ENCODE measurements around the gene KCNT2. TPM values are rescaled to one million over a fixed set of nuclear protein-coding genes. Genes with fewer than 3 reads are reported as not detected.

KCNT2 gene
- total RNA-seq, 1 experiment from 2014 or later: not detected

DNA sequence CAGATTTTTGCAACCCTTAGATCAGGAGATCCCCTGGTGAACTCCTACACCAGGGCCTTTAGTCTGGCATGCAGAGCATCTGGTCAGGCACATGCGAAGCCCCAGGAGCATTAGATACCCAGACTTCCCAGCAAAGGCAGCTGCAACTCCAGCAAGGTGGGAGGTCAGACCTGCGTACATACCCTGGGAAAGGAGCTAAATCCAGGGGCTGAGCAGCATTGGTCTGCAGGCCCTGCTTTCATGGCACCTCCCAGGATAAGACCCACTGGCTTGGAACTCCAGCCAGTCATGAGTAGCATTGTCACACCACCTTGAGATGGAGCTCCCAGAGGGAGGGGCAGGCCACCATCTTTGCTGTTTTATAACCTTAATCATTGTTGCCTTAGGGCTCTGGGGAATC is 92.3 kb downstream of the KCNT2 start:
- Histone ChIP-seq H2AFZ (ENCODE audit: low read depth, low read length, poor library complexity, severe bottlenecking) (no peak overlapping the region), H3K79me2 (ENCODE audit: insufficient read depth, low read length) (no peaks in the 10 kb centered on the region), H3K27ac (ENCODE audit: low read depth, low read length) (no peak overlapping the region), H3K4me2 (ENCODE audit: low read length) (no peak overlapping the region), H3K4me3 (replicated peaks in 1 of 2; ENCODE audit: low read depth in 1 of 2, low read length in 2 of 2) (no peak overlapping the region), H3K4me1 (ENCODE audit: control insufficient read depth in 1 of 2, insufficient read depth in 2 of 2, low read length in 2 of 2) (no peaks in the 10 kb centered on the region), H3K9me2 (ENCODE audit: insufficient read depth) (no peaks in the 10 kb centered on the region), H3K9me3 (ENCODE audit: control insufficient read depth in 1 of 2, insufficient read depth in 1 of 2, low read depth in 1 of 2, low read length in 2 of 2) (no peaks in the 10 kb centered on the region), H3K9ac (ENCODE audit: low read length) (no peak overlapping the region), H3K36me3 (ENCODE audit: control insufficient read depth in 1 of 2, insufficient read depth in 2 of 2, low read length in 2 of 2) (no peaks in the 10 kb centered on the region), H3K27me3 (ENCODE audit: insufficient read depth, low read length) (no peaks in the 10 kb centered on the region), H4K20me1 (ENCODE audit: insufficient read depth) (no peaks in the 10 kb centered on the region)
- CTCF ChIA-PET: no interaction called here
- intact Hi-C loops (cut with micrococcal nuclease): no loop called here
- no peak for DNase-seq (ENCODE audit: low read depth, low spot score)
- RAD21 ChIA-PET (ENCODE audit: low non-redundant PET in 1 of 2, low total read pairs in 2 of 2, uncharacterized antibody in 2 of 2, unreplicated experiment in 2 of 2): no interaction called here
- TF ChIP-seq, protein P1, sequence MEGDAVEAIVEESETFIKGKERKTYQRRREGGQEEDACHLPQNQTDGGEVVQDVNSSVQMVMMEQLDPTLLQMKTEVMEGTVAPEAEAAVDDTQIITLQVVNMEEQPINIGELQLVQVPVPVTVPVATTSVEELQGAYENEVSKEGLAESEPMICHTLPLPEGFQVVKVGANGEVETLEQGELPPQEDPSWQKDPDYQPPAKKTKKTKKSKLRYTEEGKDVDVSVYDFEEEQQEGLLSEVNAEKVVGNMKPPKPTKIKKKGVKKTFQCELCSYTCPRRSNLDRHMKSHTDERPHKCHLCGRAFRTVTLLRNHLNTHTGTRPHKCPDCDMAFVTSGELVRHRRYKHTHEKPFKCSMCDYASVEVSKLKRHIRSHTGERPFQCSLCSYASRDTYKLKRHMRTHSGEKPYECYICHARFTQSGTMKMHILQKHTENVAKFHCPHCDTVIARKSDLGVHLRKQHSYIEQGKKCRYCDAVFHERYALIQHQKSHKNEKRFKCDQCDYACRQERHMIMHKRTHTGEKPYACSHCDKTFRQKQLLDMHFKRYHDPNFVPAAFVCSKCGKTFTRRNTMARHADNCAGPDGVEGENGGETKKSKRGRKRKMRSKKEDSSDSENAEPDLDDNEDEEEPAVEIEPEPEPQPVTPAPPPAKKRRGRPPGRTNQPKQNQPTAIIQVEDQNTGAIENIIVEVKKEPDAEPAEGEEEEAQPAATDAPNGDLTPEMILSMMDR (IDR thresholded peaks at IDR 0.05 in 2 of 3, conservative IDR thresholded peaks at IDR 0.05 in 1 of 3; ENCODE audit: borderline replicate concordance in 1 of 3, insufficient read depth in 1 of 3, low read depth in 2 of 3, low read length in 2 of 3): no peak
- TF ChIP-seq, protein P2, sequence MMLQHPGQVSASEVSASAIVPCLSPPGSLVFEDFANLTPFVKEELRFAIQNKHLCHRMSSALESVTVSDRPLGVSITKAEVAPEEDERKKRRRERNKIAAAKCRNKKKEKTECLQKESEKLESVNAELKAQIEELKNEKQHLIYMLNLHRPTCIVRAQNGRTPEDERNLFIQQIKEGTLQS (IDR thresholded peaks at IDR 0.05): no peak
- TF ChIP-seq ZNF274 (IDR thresholded peaks at IDR 0.05; ENCODE audit: low read depth, low read length): no peak
- no peak for ATAC-seq
- no TSS peak for BruUV-seq (replicated peaks)
- POLR2A ChIA-PET: no interaction called here

DNA sequence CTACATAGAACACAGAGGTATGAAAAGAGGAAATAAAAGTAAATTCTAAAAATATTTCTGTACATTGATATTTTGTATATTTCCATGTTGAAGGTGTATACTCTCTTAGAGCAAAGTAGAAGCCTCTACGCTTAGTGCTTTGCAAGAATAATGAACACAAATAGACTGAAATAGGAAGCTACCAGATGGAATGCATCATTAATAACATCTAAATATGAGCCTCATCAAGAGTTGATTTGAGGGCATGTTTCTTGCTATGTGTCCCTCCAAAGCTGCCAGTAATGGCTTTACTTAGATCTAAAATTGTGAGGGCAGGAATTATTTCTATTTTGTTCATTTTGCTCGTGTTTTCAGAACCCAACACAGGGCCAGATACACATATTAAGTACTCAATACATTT is 94.4 kb downstream of the KCNT2 start:
- Histone ChIP-seq H3K4me1 (ENCODE audit: control insufficient read depth in 1 of 2, insufficient read depth in 2 of 2, low read length in 2 of 2) (no peaks in the 10 kb centered on the region), H3K27ac (ENCODE audit: low read depth, low read length) (no peak overlapping the region), H3K9me2 (ENCODE audit: insufficient read depth) (no peaks in the 10 kb centered on the region), H3K79me2 (ENCODE audit: insufficient read depth, low read length) (no peaks in the 10 kb centered on the region), H3K9me3 (ENCODE audit: control insufficient read depth in 1 of 2, insufficient read depth in 1 of 2, low read depth in 1 of 2, low read length in 2 of 2) (no peaks in the 10 kb centered on the region), H3K4me3 (replicated peaks in 1 of 2; ENCODE audit: low read depth in 1 of 2, low read length in 2 of 2) (no peak overlapping the region), H3K9ac (ENCODE audit: low read length) (no peak overlapping the region), H2AFZ (ENCODE audit: low read depth, low read length, poor library complexity, severe bottlenecking) (no peak overlapping the region), H4K20me1 (ENCODE audit: insufficient read depth) (no peaks in the 10 kb centered on the region), H3K36me3 (ENCODE audit: control insufficient read depth in 1 of 2, insufficient read depth in 2 of 2, low read length in 2 of 2) (no peaks in the 10 kb centered on the region), H3K27me3 (ENCODE audit: insufficient read depth, low read length) (no peaks in the 10 kb centered on the region), H3K4me2 (ENCODE audit: low read length) (no peak overlapping the region)
- ChIA-PET CTCF (no interaction called here), RAD21 (ENCODE audit: low non-redundant PET in 1 of 2, low total read pairs in 2 of 2, uncharacterized antibody in 2 of 2, unreplicated experiment in 2 of 2) (no interaction called here), POLR2A (no interaction called here)
- DNase-seq (ENCODE audit: low read depth, low spot score): no peak
- ATAC-seq: no peak
- TF ChIP-seq ZFX (IDR thresholded peaks at IDR 0.05) (no peak), RAD21 (IDR thresholded peaks at IDR 0.05; ENCODE audit: low read depth) (no peak), YY1 (IDR thresholded peaks at IDR 0.05; ENCODE audit: extremely low read depth, insufficient replicate concordance, low read depth, low read length) (no peak), EGR1 (IDR thresholded peaks at IDR 0.05; ENCODE audit: low read depth) (no peak), POLR2AphosphoS5 (IDR thresholded peaks at IDR 0.05; ENCODE audit: low read depth, low read length) (no peak), CBX3 (IDR thresholded peaks at IDR 0.05; ENCODE audit: low read depth) (no peak), ELF1 (IDR thresholded peaks at IDR 0.05; ENCODE audit: borderline replicate concordance, low read depth) (no peak), SP1 (IDR thresholded peaks at IDR 0.05; ENCODE audit: low read depth) (no peak), TCF7L2 (IDR thresholded peaks at IDR 0.05; ENCODE audit: borderline replicate concordance, extremely low read depth, insufficient read depth, insufficient read length) (no peak)
- TF ChIP-seq, protein P1 (IDR thresholded peaks at IDR 0.05 in 2 of 3, conservative IDR thresholded peaks at IDR 0.05 in 1 of 3; ENCODE audit: borderline replicate concordance in 1 of 3, insufficient read depth in 1 of 3, low read depth in 2 of 3, low read length in 2 of 3): no peak
- TF ChIP-seq, protein P2 (IDR thresholded peaks at IDR 0.05): no peak
- intact Hi-C loops (cut with micrococcal nuclease): no loop called here
- no TSS peak for BruUV-seq (replicated peaks)

All from HCT116 (cell line).